Measurements from ENCODE around the gene LRRC26.

DNA sequence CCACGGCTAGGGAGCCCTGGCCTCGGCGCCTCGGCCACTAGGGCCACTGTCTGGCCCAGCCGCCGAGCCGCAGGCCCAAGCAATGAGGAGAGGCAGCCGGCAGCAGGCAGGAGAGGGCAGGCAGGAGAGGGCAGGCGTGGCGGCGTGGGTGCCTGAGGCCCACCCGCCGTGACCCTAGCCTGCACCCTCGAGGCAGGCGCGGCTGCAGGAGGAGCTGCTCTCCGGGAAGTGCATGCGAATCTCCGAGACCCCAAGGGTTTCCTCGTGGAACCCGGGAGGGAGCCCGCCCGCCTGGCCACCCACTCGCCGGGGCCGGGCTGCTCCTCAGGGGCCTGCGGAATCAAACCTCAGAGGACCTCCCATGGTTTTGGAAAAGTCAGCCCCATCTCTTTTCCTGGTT lies 21.6 kb downstream of the LRRC26 start:
- TF ChIP-seq POLR2A (IDR thresholded peaks at IDR 0.05) = no peak
- TF ChIP-seq, protein P1, sequence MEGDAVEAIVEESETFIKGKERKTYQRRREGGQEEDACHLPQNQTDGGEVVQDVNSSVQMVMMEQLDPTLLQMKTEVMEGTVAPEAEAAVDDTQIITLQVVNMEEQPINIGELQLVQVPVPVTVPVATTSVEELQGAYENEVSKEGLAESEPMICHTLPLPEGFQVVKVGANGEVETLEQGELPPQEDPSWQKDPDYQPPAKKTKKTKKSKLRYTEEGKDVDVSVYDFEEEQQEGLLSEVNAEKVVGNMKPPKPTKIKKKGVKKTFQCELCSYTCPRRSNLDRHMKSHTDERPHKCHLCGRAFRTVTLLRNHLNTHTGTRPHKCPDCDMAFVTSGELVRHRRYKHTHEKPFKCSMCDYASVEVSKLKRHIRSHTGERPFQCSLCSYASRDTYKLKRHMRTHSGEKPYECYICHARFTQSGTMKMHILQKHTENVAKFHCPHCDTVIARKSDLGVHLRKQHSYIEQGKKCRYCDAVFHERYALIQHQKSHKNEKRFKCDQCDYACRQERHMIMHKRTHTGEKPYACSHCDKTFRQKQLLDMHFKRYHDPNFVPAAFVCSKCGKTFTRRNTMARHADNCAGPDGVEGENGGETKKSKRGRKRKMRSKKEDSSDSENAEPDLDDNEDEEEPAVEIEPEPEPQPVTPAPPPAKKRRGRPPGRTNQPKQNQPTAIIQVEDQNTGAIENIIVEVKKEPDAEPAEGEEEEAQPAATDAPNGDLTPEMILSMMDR (IDR thresholded peaks at IDR 0.05) = no peak
- no peak for TF ChIP-seq POLR2AphosphoS5 (IDR thresholded peaks at IDR 0.05)

Data from stomach (tissue), 4 donors.